ENCODE data around the gene IFNA17.

IFNA17 gene

GRCh38 chr9:21228122-21228521, at the start of gene IFNA17:
TSS of gene IFNA17 (minus strand) at chr9:21228222. CDS start at chr9:21228173, 49 bp downstream.
- Histone ChIP-seq H4K20me1 (ENCODE audit: insufficient read depth, low read length) (no peaks in the 10 kb centered on the region), H3F3A (ENCODE audit: insufficient read depth, low read length) (no peaks in the 10 kb centered on the region), H3K4me1 (ENCODE audit: insufficient read depth, low read length, severe bottlenecking) (no peaks in the 10 kb centered on the region), H3K9me3 (ENCODE audit: low read length) (no peaks in the 10 kb centered on the region), H3K27me3 (ENCODE audit: insufficient read depth, low read length) (no peaks in the 10 kb centered on the region), H3K4me2 (ENCODE audit: low read length) (no peak within 1 kb of the TSS), H3K27ac (ENCODE audit: low read depth, low read length, poor library complexity, severe bottlenecking) (no peak within 1 kb of the TSS), H3K36me3 (ENCODE audit: insufficient read depth, low read length) (no peaks in the 10 kb centered on the region), H3K79me2 (ENCODE audit: insufficient read depth, low read length) (no peaks in the 10 kb centered on the region), H3K9ac (ENCODE audit: low read length) (no peak within 1 kb of the TSS), H2AFZ (ENCODE audit: low read length) (no peak within 1 kb of the TSS), H3K4me3 (ENCODE audit: low read depth, low read length, poor library complexity, severe bottlenecking) (no peak within 1 kb of the TSS), H3K9me2 (ENCODE audit: low read depth, low read length) (no peaks in the 10 kb centered on the region)
- no peak for TF ChIP-seq EZH2 (IDR thresholded peaks at IDR 0.05; ENCODE audit: borderline replicate concordance, low read length)
- no peak for TF ChIP-seq CTCF (IDR thresholded peaks at IDR 0.05; ENCODE audit: low read length)

- no peaks in the 10 kb centered on the region for H3K9me2 ChIP-seq (ENCODE audit: low read depth, low read length)
- no peaks in the 10 kb centered on the region for H3K4me1 ChIP-seq (ENCODE audit: insufficient read depth, low read length, severe bottlenecking)
- no peaks in the 10 kb centered on the region for H3K9me3 ChIP-seq (ENCODE audit: low read length)
- no peaks in the 10 kb centered on the region for H4K20me1 ChIP-seq (ENCODE audit: insufficient read depth, low read length)
- no peaks in the 10 kb centered on the region for H3K36me3 ChIP-seq (ENCODE audit: insufficient read depth, low read length)
- H3K27me3 ChIP-seq (ENCODE audit: insufficient read depth, low read length), result no peaks in the 10 kb centered on the region
- H3K4me3 ChIP-seq (ENCODE audit: low read depth, low read length, poor library complexity, severe bottlenecking), result no peak overlapping the region
- H3K79me2 ChIP-seq (ENCODE audit: insufficient read depth, low read length), result no peaks in the 10 kb centered on the region
- no peaks in the 10 kb centered on the region for H3F3A ChIP-seq (ENCODE audit: insufficient read depth, low read length)
- H3K4me2 ChIP-seq (ENCODE audit: low read length), result no peak overlapping the region
- H3K27ac ChIP-seq (ENCODE audit: low read depth, low read length, poor library complexity, severe bottlenecking), result no peak overlapping the region
- no peak overlapping the region for H3K9ac ChIP-seq (ENCODE audit: low read length)
- H2AFZ ChIP-seq (ENCODE audit: low read length), result no peak overlapping the region
- TF ChIP-seq EZH2 (IDR thresholded peaks at IDR 0.05; ENCODE audit: borderline replicate concordance, low read length) (no peak), CTCF (IDR thresholded peaks at IDR 0.05; ENCODE audit: low read length) (no peak)
Observed at GRCh38 chr9:21268347-21268657, 40.3 kb upstream of the IFNA17 start.

GRCh38 chr9:21267485-21268346, 39.7 kb upstream of the IFNA17 start:
- Histone ChIP-seq H3K4me3 (ENCODE audit: low read depth, low read length, poor library complexity, severe bottlenecking) (no peak overlapping the region), H4K20me1 (ENCODE audit: insufficient read depth, low read length) (no peaks in the 10 kb centered on the region), H3K79me2 (ENCODE audit: insufficient read depth, low read length) (no peaks in the 10 kb centered on the region), H3K27ac (ENCODE audit: low read depth, low read length, poor library complexity, severe bottlenecking) (no peak overlapping the region), H3K9ac (ENCODE audit: low read length) (no peak overlapping the region), H3K27me3 (ENCODE audit: insufficient read depth, low read length) (no peaks in the 10 kb centered on the region), H3K9me3 (ENCODE audit: low read length) (no peaks in the 10 kb centered on the region), H2AFZ (ENCODE audit: low read length) (no peak overlapping the region), H3K4me2 (ENCODE audit: low read length) (no peak overlapping the region), H3F3A (ENCODE audit: insufficient read depth, low read length) (no peaks in the 10 kb centered on the region), H3K4me1 (ENCODE audit: insufficient read depth, low read length, severe bottlenecking) (no peaks in the 10 kb centered on the region), H3K9me2 (ENCODE audit: low read depth, low read length) (no peaks in the 10 kb centered on the region), H3K36me3 (ENCODE audit: insufficient read depth, low read length) (no peaks in the 10 kb centered on the region)
- TF ChIP-seq EZH2 (IDR thresholded peaks at IDR 0.05; ENCODE audit: borderline replicate concordance, low read length), result no peak
